Suppressor macrophage treated with lipopolysaccharide for 4 hours (primary cell): ENCODE measurements around the gene MAN2A2.
A peak's percentile ranks its signal among the peaks of the same experiment; 100 is the strongest.
"Not testable (repeated sequence)": the region's sequence is repeated elsewhere in the genome, so short reads cannot be mapped to it uniquely, and the experiment has no call there.

Experiments
- DNase-seq: peaks from one replicate; pipeline ENCODE4 v3.0.0-alpha.2; 2020

Gene MAN2A2

GRCh38 chr15:90922712-90923322, 19.7 kb downstream of the MAN2A2 start:
- DNase-seq = not testable (repeated sequence)

- no peak for DNase-seq
These were observed 21.3 kb downstream of the MAN2A2 start for GRCh38 chr15:90924375-90924774.

GRCh38 chr15:90926766-90927165, 23.7 kb downstream of the MAN2A2 start:
- not testable (repeated sequence) for DNase-seq

- peak; percentile 61 for DNase-seq
These were observed 25.0 kb downstream of the MAN2A2 start for GRCh38 chr15:90928106-90928505.

- peak; percentile 63 for DNase-seq
These were observed 26.3 kb downstream of the MAN2A2 start for GRCh38 chr15:90929246-90930019.

- DNase-seq = peak; percentile 52
These were observed 27.9 kb downstream of the MAN2A2 start for GRCh38 chr15:90930861-90931574.

- no peak for DNase-seq
These were observed 28.4 kb downstream of the MAN2A2 start for GRCh38 chr15:90931575-90931827.

GRCh38 chr15:90931828-90932659, 28.9 kb downstream of the MAN2A2 start, which contains the start of gene HDDC3:
TSS of gene HDDC3 (minus strand) at chr15:90932549. CDS start at chr15:90932540, 9 bp downstream.
- peak; percentile 94 for DNase-seq

GRCh38 chr15:90932660-90932991, 29.5 kb downstream of the MAN2A2 start:
- DNase-seq = no peak

GRCh38 chr15:90933301-90933700, 30.2 kb downstream of the MAN2A2 start:
- no peak for DNase-seq

- peak; percentile 86 for DNase-seq
These were observed 31.3 kb downstream of the MAN2A2 start for GRCh38 chr15:90934256-90934948.

- DNase-seq = peak; percentile 92
These were observed 32.0 kb downstream of the MAN2A2 start, which contains the start of gene UNC45A for GRCh38 chr15:90934949-90935751. TSS of gene UNC45A (plus strand) at chr15:90935285. CDS start at chr15:90935325, 40 bp downstream.

- DNase-seq = no peak
These were observed 33.7 kb downstream of the MAN2A2 start for GRCh38 chr15:90936823-90937222.

- DNase-seq = no peak
These were observed 35.2 kb downstream of the MAN2A2 start for GRCh38 chr15:90938261-90938660.

GRCh38 chr15:90939756-90940155, 36.7 kb downstream of the MAN2A2 start:
- DNase-seq = no peak

GRCh38 chr15:90941038-90941437, 37.9 kb downstream of the MAN2A2 start:
- DNase-seq = no peak

- no peak for DNase-seq
These were observed 39.4 kb downstream of the MAN2A2 start for GRCh38 chr15:90942354-90943120.

- peak; percentile 47 for DNase-seq
These were observed 42.0 kb downstream of the MAN2A2 start for GRCh38 chr15:90945091-90945490.

- DNase-seq = no peak
These were observed 43.4 kb downstream of the MAN2A2 start for GRCh38 chr15:90946538-90946937.

- DNase-seq = no peak
These were observed 44.0 kb downstream of the MAN2A2 start for GRCh38 chr15:90946941-90947576.
